ENCODE measurements around the gene AHDC1.
"Not testable (repeated sequence)": the region's sequence is repeated elsewhere in the genome, so short reads cannot be mapped to it uniquely, and the experiment has no call there.

Gene AHDC1

DNA sequence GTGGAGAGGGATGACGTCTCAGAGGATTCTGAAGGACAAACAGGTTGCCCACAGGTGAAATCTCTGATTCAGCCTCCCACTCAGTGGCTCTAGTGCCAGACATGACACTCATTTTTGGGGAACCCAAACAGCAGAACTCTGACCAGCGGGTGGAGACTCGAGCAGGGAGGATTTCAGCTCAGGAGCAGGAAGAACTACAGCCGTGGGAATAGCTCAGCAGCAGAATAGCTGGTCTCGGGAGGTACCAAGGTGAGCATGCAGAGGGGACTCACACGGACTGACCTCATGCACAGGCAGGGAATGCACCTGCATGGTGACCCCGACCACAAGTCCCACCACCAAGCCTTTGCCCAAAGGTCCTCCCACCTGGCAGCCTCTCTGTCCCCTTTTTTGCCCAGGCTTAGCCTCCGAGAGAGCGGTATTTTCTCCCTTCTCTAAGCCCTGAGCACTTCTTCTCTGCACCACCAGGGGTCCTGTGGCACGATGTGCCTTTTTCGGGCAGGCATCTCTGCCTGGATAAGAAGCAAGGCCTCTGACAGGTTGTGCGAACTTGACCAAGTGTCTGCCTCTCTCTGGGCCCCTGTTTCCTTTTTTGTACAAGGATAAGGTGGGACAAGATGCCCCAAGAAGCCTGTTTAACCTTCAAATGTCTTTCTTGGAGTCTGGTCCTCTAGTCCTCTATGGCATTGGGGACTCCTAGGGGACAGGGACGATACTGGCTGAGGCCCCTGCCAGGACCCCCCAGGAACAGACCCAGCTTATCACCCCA, 39.8 kb upstream of the AHDC1 start:
- peak; percentile 68 for TF ChIP-seq CTCF (IDR thresholded peaks at IDR 0.05; ENCODE audit: low read depth, low read length)
- Histone ChIP-seq H3K27me3 (no peaks in the 10 kb centered on the region), H3K36me3 (no peaks in the 10 kb centered on the region), H3K4me1 (no peaks in the 10 kb centered on the region), H3K9me3 (no peaks in the 10 kb centered on the region), H3K4me3 (ENCODE audit: low read depth, low read length) (no peak overlapping the region)
- peak; percentile 42 for DNase-seq

- not testable (repeated sequence) for DNase-seq; H3K4me3 ChIP-seq (ENCODE audit: low read depth, low read length); H3K9me3 ChIP-seq; H3K4me1 ChIP-seq; H3K27me3 ChIP-seq; H3K36me3 ChIP-seq
These were observed 36.6 kb upstream of the AHDC1 start for GRCh38 chr1:27640514-27640913.

GRCh38 chr1:27638805-27639204, 34.9 kb upstream of the AHDC1 start:
- Histone ChIP-seq H3K4me1 (no peaks in the 10 kb centered on the region), H3K9me3 (no peaks in the 10 kb centered on the region), H3K27me3 (no peaks in the 10 kb centered on the region), H3K36me3 (no peaks in the 10 kb centered on the region), H3K4me3 (ENCODE audit: low read depth, low read length) (no peak overlapping the region)
- DNase-seq = no peak
- TF ChIP-seq CTCF (IDR thresholded peaks at IDR 0.05; ENCODE audit: low read depth, low read length) = no peak

DNA sequence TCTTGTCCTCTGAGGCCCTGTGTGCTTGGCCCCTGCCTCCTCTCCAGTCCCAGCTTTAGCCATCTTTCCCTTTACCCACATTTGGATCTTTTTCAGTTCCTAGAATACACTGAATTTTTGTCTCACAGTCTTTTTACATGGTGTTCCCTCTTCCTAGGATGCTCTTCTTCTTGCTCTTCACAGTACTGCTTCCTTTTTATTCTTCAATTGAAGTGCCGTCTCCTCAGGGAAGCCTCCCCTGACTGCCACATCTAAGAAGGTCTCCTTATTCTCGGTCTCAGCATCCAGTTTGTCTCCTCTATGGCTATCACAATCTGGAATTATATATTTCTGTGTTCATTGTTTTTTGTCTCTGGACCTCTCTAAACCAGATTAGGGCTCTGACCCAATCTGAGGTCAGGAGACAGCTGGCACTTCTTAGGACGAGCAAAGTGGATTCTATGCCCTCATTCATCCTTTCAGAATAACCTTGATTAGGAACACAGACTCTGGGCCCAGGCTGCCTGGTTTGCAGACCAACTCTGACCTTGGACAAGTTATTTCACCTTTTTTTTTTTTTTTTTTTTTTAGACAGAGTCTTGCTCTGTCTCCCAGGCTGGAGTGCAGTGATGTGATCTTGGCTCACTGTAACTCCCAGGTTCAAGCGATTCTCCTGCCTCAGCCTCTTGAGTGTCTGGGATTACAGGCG, 34.2 kb upstream of the AHDC1 start:
- Histone ChIP-seq H3K36me3 (no peaks in the 10 kb centered on the region), H3K27me3 (no peaks in the 10 kb centered on the region), H3K4me1 (no peaks in the 10 kb centered on the region), H3K4me3 (ENCODE audit: low read depth, low read length) (no peak overlapping the region), H3K9me3 (no peaks in the 10 kb centered on the region)
- TF ChIP-seq CTCF (IDR thresholded peaks at IDR 0.05; ENCODE audit: low read depth, low read length) = no peak
- no peak for DNase-seq

DNA sequence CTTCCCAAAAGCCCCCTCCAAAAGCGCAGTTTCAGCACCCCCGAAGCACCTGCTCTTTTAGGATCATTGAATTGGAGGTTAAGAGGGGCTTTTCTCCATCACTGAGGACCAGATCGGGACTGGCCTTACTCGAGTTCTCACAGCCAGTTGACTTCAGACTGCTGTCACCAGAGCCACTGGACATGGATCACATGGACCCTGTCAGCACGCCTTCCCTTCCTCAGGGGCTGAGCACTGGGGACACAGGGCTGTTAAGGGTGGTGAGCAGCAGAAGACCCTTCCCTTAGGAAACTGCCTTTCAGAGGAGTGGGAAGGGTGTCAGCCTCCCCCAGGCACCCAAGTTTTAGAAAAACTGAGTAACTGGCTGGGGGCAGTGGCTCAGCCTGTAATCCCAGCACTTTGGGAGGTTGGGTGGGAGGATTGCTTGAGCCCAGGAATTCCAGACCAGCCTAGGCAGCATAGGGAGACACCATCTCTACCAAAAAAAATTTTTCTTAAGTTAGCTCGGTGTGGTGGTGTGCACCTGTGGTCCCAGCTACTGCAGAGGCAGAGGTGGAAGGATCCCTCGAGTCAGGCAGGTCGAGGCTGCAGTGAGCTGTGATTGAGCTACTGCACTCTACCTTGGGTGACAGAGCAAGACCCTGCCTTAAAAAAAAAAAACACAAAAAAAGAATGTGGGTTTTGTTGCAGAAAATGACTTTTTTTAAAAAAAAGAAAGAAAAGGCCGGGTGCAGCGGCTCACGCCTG, 31.6 kb upstream of the AHDC1 start:
- no peaks in the 10 kb centered on the region for H3K9me3 ChIP-seq
- no peaks in the 10 kb centered on the region for H3K27me3 ChIP-seq
- no peak for TF ChIP-seq CTCF (IDR thresholded peaks at IDR 0.05; ENCODE audit: low read depth, low read length)
- no peaks in the 10 kb centered on the region for H3K36me3 ChIP-seq
- H3K4me3 ChIP-seq (ENCODE audit: low read depth, low read length) = no peak overlapping the region
- H3K4me1 ChIP-seq = peaks cover 5% of the 10 kb centered on the region; the same call in 1 of the 2 replicates
- DNase-seq = no peak

- no peak for DNase-seq
- H3K4me1 ChIP-seq = peaks cover 5% of the 10 kb centered on the region; the same call in 1 of the 2 replicates
- no peak for TF ChIP-seq CTCF (IDR thresholded peaks at IDR 0.05; ENCODE audit: low read depth, low read length)
- peak within 1 kb of the TSS; percentile 37 for H3K4me3 ChIP-seq (ENCODE audit: low read depth, low read length)
- no peaks in the 10 kb centered on the region for H3K36me3 ChIP-seq
- H3K27me3 ChIP-seq = no peaks in the 10 kb centered on the region
- H3K9me3 ChIP-seq = no peaks in the 10 kb centered on the region
These were observed 31.0 kb upstream of the AHDC1 start, which contains the start of gene FGR for GRCh38 chr1:27634985-27635367. Gene FGR (minus strand): TSS chr1:27635185. CDS start chr1:27623916, 11,269 bp downstream.

All from BE2C (cell line).